HG02885 (cell line): Measurements from ENCODE around the gene GRB2.
"Not testable (repeated sequence)": the region's sequence is repeated elsewhere in the genome, so short reads cannot be mapped to it uniquely, and the experiment has no call there.

ENCODE experiments used
- ATAC-seq: cut with Tn5 transposase; IDR thresholded peaks from one replicate; pipeline ENCODE4 v1.9.1; 2021; ENCODE audit warnings: mild to moderate bottlenecking; ENCODE audit not compliant: unreplicated experiment, poor library complexity

GRB2 gene

GRCh38 chr17:75325827-75326225 is 79.7 kb downstream of the GRB2 start:
- no peak for ATAC-seq

DNA sequence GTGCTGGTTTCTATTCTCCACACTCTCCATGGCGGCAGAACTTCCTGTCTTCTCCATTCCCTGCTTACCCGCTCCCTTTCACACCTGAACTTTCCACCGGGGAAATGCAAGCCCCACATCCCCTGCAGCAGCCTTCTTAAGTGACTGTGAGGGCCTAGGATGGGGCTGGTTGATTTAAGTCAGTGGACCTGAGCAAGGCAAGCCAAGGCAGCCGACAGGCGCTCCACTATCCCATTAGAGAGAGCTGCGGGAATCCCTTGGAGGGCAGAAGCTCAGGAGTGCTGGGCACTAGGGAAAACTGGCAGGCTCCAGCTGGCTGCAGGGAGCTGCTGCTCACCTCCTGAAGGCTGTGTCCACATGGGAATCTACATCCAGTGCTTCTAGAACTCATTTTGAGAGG is 80.1 kb downstream of the GRB2 start:
- ATAC-seq: no peak

GRCh38 chr17:75321506-75321905 is 84.0 kb downstream of the GRB2 start:
- no peak for ATAC-seq

- ATAC-seq: peak; percentile 60
These were observed 85.4 kb downstream of the GRB2 start for GRCh38 chr17:75319904-75320691.

- ATAC-seq: no peak
These were observed 86.8 kb downstream of the GRB2 start for GRCh38 chr17:75318615-75319222.

- no peak for ATAC-seq
These were observed 87.3 kb downstream of the GRB2 start for GRCh38 chr17:75318211-75318610.

DNA sequence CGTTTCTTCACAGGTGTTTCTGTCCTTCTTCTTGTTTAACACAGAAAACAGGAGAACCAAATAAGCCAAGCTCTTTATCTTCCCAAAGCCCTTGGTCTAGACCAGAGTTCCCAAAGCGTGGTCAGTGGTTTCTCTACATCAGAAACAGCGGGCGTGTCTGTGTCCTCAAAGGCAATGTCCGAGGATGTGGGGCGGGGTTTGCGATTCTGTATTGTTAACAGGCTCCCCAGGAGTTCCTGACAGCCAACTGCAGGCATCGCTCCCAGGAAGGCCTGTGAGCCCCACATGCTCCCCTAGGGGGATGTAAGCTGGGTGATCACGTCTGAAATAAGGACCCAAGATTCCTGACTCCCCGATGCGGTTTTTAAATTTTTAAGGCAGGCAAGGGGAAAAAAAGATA is 87.8 kb downstream of the GRB2 start:
- no peak for ATAC-seq

DNA sequence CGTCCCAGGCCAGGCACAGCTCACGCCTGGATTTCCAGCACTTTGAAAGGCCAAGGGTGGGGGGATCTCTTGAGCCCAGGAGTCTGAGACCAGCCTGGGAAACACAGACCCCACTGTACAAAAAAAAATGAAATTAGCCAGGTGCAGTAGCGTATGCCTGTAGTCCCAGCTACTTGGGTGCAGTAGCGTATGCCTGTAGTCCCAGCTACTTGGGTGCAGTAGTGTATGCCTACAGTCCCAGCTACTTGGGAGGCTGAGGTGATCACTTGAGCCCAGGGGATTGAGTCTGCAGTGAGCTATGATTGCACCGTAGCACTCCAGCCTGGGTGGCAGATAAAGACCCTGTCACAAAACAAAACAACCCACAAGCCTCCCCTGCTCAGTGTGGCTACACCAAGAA is 89.2 kb downstream of the GRB2 start:
- no peak for ATAC-seq

DNA sequence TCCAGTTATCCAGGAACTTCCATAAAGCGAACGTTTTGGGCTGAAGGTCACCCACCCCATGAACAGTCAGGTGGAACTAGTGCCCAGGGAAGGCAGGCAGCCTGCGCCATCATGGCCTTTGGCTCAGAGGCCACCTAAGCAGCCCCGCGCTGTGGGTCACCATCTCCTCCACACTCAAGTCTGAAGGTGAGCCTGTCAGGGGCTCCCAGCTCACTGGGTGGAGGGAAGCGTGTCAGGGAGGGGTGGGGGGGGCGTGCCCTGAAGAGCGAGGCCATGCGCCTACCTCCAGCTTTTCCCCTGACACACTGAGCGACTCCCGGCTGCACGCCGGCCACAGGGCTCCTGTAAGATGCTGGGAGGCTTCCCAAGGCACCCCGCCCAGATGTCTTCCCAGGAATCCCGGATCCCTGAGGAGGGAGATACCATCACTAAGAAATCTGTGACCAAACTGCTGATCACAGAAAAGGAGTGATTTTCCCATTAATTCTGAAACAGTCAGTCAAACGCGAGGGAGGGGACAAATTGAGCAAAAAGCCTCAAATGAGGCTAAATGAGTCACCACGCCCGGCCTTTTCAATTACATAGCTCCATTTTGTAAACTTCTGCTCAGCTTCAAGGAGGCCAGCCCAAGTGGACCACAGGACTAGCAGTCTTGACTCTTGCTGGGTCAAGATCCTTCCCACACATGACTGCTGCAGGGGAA is 89.8 kb downstream of the GRB2 start:
- no peak for ATAC-seq

GRCh38 chr17:75313941-75314551 is 91.4 kb downstream of the GRB2 start:
- ATAC-seq: peak; percentile 50

GRCh38 chr17:75308732-75309629 is 96.5 kb downstream of the GRB2 start:
- no peak for ATAC-seq

DNA sequence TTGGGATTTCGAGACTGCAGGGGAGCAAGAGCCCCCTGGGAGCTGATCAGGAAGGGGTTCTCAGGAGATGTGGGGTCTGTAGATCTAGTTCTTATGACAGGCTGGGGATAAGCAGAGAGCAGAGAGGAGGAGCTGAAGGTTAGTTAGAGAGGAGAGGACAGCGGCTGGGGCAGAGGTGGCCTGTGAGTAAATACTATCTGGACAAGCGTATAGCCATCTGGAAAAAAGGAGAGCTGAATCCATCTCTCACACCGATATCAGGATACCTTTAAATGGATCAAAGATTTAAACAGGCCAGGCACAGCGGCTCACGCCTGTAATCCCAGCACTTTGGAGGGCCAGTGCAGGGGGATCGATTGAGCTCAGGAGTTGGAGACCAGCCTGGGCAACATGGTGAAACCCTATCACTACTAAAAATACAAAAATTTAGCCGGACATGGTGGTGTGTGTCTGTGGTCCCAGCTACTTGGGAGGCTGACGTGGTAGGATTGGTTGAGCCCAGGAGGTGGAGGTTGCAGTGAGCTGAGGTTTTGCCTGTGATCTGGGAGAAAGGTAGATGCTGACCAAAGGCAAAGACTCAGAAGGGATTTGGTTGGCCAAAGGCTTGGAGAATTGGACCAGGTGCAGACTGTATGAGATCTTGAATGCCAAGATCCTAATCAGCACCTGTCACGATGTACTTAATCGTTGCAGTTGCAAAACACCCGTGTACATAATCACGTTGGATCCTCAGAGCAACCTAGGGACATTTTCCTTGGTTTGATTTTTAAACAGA is 97.3 kb downstream of the GRB2 start:
- no peak for ATAC-seq

- no peak for ATAC-seq
These were observed 103.8 kb downstream of the GRB2 start for GRCh38 chr17:75301502-75302206.

- no peak for ATAC-seq
These were observed 104.4 kb downstream of the GRB2 start for GRCh38 chr17:75301049-75301448.

DNA sequence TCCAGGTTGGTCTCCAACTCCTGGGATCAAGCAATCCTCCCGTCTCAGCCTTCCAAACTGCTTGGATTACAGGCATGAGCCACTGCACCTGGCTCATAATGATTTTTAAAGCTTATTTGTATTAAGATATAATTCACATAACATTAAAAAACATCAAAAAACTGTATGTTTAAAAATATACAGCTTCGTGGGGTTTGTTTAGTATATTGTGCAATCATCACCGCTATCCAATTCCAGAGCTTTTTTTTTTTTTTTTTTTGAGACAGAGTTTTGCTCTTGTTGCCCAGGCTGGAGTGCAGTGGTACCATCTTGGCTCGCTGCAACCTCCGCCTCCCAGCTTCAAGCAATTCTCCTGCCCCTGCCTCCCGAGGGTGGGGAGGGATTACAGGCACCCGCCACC is 105.2 kb downstream of the GRB2 start:
- ATAC-seq: no peak

DNA sequence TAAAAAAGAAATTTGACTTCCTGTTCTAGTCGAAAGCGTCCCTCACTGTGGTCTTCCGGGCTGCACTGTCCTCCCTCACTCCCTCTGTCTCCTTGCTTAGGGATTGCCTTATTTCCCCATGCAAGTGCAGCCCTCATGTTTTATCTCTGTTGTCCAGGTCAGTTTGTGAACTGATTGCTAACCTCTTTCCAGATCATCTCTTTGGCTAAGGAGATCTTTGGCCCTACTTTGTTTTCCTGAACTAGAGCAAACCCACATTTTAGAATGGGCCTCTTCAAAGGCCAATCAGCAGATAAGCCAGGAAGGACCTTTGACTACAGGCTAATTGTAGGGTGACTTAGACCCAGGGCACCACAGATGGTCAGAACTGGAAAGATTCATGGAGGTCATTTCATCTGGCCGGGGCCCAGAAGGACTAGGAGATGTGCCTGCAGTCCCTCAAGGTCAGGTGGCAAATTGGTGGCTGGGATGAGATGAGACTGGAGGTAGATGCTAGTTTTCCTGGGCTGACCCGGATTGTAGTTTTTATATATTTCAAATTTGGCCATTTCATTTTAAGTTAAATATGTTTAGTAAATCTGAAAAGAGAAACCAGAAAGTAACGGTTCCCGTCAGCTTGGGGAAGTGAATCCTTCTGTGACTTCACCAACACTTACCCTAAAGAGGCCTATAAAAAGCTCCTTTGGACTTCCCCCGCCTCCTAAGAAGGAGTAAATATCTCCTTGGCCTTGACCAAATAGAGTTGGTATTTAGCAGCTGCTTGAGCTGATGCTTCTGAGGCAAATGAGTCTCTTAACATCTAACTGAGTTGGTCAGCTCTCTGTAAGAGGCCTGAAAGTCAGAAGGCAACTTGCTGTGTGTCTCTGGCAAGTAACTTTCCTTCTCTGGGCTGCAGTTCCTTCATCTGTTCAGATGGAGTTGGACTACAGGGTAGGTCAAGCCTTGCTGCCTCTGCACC is 110.0 kb downstream of the GRB2 start:
- peak; percentile 72 for ATAC-seq

GRCh38 chr17:75292810-75293448 is 112.5 kb downstream of the GRB2 start:
- ATAC-seq: not testable (repeated sequence)
